ENCODE measurements around the gene MRM3. TPM values are rescaled to one million over a fixed set of nuclear protein-coding genes. Genes with fewer than 3 reads are reported as not detected.
"Not testable (repeated sequence)": the region's sequence is repeated elsewhere in the genome, so short reads cannot be mapped to it uniquely, and the experiment has no call there.

Gene MRM3
- total RNA-seq, 1 experiment from 2014 or later = 21.8 TPM

DNA sequence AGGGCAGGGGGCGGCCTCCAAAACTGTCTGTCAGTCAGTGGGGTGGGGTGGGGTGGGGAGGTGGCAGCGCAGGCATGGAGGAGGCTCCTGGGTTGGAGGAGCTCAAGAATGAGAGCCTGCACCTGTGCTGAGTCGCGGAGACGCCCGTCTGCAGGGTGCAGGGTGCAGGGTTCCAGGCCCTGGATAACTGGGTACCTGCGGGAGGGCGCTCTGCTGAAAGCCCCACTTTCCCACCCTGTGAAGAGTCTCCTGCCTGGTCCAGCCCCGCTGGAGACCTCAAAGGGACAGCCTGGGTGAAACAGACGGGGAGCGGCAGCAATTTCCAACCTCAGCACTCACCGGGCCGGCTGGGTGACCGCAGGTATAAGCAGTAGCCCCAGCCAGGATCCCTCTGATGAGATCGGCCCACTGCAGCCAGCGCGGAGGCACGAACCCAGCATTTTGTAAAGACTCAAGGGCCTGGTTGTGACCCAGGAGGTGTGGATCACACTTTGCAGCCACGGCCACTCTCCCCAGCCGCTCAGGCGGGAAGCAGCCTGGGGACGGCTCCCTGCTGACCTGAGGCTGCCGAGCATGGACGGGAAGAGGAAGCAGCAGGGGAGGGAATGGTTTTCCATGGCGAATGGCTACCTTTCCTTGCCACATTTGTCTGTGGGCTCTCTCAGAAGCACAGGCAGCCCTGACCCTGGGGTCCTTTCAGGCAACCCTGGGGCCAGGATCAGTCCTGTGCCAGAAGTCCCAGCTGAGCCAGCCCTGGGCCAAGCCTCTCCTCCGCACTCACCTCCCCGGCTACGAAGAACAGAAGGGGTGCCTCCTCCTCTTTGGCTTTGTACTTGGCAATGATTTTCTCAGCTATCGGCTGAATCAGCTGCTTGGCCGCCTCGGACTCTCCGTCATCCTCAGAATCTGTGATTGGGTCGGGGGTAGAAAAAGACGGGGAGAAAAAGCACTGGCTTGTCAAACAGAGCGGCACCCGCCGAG lies 21.0 kb downstream of the MRM3 start:
- Histone ChIP-seq H3K4me3 (no peak overlapping the region), H3K27me3 (no peaks in the 10 kb centered on the region), H3K36me3 (peaks cover 5% of the 10 kb centered on the region; the same call in 1 of the 2 replicates), H3K9me3 (no peaks in the 10 kb centered on the region)
- DNase-seq = no peak

DNA sequence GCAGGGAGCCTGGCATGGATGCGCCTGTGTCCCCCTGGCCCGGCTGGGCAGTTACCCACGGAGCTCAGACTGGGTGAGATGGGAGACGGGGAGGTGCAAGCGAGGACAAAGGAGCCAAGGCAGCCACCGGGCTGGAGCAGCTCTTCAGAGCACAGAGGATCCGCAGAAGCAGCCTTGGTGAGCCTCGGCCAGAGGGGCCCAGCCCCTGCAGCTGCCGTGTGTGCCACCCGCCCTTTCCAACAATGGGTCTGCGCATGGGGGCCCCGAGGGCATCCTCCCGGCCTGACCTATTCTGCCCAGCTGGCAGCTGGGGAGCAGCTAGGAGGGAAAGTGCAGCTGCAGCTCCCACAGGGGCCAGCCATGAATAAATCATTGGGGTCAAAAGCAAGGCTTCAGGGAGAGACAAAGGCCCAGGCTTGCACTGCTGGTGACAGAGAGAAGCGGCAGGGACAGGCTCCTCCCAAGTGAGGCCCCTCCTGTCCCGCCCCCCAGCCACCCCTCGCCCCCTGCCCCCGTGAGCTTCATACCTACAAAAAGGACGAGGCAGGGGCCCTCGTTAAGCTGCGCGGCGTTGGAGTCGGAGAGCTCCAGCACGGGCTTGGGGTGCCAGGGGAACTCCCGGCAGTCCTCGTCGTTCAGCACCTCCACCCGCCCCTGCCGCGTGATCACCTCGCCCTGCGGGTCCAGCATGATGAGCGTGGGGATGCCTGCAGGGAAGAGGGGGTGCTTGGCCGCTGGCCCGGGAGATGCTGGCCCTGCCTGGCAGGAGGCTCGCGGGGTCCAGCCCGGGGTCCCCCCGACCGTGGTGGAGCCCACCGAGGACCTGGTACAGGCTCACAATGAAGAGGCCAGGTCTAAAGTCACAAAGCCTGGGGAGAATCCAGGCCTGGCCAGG lies 22.6 kb downstream of the MRM3 start:
- no peak for DNase-seq
- Histone ChIP-seq H3K36me3 (no peaks in the 10 kb centered on the region; the same call in none of the 2 replicates), H3K4me3 (no peak overlapping the region), H3K27me3 (no peaks in the 10 kb centered on the region), H3K9me3 (no peaks in the 10 kb centered on the region)

DNA sequence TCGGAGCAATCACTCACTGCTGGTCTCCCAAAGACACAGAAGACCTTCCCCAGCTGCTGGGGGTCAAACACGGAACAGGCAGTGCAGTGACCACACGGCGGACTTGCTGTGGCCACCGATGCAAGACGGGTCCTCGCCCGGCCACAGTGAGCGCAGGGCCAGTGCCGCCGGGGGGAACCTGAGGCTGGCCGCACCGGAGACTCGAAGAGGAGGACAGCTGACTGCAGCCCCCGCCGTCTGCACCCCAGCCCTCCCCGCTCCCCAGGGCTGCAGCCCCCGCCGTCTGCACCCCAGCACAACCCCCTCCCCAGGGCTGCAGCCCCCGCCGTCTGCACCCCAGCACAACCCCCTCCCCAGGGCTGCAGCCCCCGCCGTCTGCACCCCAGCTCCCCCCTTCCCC lies 23.7 kb downstream of the MRM3 start:
- not testable (repeated sequence) for H3K27me3 ChIP-seq, H3K4me3 ChIP-seq, H3K9me3 ChIP-seq, H3K36me3 ChIP-seq, DNase-seq

DNA sequence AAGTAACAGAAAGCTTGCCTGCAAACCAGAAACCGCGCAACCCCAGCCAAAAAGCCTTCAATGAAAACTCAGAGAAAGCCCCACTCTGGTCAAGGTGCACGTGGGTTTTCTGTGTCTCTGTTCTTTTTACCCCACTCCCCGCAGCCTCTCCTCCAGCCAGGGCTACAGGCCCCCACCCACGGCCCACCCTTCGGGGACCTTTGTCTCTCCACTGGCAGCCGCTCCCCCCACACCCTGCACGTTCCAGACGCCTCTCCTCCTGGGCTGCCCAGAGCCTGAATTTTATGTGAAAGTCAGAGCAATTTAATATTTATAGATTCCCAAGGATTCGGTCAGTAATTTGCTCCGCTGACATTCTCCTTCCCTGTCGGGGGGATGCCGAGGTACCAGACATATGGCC lies 24.2 kb downstream of the MRM3 start:
- no peak for DNase-seq
- Histone ChIP-seq H3K27me3 (no peaks in the 10 kb centered on the region), H3K9me3 (no peaks in the 10 kb centered on the region), H3K4me3 (no peak overlapping the region), H3K36me3 (no peaks in the 10 kb centered on the region; the same call in none of the 2 replicates)

DNA sequence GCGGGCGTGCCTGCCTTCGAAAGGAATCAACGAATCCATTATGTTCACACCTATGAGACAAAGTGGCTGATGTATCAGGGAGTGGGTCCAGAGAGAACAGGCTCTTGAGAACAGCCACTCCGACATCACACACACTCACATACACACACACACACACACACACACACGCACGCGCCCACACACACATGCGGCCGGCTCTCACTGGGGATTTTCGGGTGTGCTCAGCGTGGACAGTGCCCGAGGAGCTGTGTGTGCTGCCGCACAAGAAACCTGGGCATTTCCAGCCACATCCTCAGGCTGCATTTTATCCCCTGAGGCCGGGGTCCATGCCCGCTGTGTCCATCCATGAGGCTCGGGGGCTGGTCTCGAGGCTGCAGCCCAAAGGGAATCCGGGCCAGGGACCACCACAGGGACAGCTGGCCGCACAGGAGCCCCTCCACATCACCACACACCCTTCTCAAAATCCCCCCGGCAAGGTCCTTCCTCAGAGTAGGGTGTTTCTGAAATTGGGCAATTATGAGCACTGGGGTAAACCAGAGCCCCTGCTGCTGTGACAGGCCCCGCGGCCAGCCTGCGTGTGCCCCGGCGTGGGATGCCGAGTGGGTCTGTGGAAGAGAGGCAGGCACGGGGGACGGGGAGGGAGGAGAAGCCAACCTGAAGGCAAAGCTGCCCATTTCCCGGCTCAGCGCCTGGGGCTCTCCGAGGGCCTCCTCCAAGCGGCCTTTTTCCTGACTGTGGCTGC lies 24.8 kb downstream of the MRM3 start:
- Histone ChIP-seq H3K4me3 (no peak overlapping the region), H3K36me3 (no peaks in the 10 kb centered on the region; the same call in none of the 2 replicates), H3K9me3 (no peaks in the 10 kb centered on the region), H3K27me3 (no peaks in the 10 kb centered on the region)
- no peak for DNase-seq

DNA sequence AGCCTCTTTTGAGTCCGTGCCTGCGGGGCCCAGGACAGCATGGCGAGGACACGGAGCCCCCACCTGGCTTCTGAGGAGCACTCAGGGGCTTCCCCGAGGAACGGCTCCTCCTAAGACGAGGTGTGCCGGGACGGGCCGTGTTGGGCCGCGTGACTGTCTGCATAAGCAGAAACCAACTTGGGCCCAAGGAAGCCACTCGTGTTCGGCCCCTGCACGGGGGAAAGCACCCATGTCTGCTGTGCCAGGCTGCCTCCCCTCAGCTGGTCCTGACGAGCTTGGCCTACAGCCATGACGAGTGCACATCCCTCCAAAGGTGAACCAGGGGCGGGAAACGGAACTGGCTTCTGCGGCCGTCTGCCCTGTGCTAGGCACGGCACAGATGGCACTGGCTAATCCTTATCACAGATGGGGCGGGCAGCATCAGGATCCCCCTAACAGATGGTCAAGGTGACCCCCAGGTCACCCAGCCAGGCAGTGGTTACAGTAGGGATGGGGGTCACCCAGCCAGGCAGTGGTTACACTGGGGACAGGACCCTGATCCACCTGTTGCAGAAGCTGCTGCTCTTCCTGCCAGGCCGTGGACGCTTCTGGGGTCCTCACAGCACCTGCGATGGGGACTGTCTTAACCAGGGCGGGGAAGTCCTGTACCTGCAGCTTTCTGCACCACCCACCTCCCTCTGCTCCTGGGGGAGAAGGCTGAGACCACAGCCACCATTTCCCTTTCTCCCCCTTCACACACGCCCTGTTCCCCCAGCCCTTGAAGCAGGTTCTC lies 25.6 kb downstream of the MRM3 start:
- H3K4me3 ChIP-seq = no peak overlapping the region
- H3K27me3 ChIP-seq = no peaks in the 10 kb centered on the region
- peaks cover 7% of the 10 kb centered on the region for H3K36me3 ChIP-seq
- H3K9me3 ChIP-seq = no peaks in the 10 kb centered on the region
- DNase-seq = no peak

DNA sequence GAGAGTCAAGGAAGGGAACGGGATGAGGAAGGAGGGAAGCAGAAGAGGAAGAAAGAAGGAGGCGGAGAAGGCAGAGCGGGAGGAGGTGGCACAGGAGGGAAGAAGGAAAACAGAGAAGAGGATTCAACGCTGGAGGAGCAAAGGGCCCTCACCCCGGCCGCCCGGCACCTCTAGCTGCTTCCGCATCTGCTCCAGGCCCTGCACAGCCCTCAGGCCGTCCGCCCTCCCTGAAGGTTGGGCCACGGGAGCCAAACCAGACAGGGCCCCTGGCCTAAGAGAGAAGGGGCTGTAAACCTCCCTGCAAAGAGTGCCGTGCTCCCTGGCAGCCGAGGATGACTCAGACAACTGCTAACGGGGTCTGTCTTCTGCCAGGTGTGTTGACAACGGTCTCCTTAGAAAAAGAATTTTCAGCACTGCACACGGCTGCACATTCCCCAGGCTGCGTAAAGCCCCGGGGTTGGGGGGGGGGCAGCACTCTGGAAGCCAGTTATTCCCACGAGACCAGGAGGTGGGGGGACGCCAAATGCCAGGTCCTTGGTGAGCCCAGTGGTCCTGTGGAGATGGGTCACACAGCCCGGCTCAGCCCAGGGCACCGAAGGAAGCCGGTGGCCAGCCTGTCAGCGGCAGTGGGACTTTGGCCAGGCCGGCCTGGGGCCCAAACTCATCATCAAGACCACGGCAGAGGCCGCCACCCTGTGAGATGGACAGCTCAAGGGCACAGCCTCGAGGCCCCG lies 29.1 kb downstream of the MRM3 start:
- H3K27me3 ChIP-seq = no peaks in the 10 kb centered on the region
- H3K9me3 ChIP-seq = no peaks in the 10 kb centered on the region
- peaks cover 17% of the 10 kb centered on the region for H3K36me3 ChIP-seq
- DNase-seq = no peak
- H3K4me3 ChIP-seq = no peak overlapping the region

DNA sequence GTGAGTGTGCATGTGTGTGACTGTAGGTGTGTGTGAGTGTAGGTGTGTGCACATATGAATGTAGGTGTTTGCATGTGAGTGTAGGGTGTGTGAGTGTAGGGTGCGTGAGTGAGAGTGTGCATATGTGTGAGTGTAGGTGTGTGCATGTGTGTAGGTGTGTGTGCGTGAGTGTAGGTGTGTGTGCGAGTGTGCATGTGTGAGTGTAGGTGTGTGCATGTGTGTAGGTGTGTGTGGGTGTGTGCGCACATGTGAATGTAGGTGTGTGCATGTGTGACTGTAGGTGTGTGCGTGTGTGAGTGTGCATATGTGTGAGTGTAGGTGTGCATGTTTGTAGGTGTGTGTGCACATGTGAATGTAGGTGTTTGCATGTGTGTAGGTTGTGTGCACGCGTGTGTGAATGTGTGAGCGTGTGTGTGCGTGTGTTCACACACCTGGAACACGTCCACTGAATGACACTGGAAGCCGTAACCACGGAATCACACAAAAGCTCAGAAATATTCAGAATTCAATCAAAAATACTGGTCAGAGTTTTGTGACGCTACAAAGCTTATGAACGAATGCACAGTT lies 30.6 kb downstream of the MRM3 start:
- Histone ChIP-seq H3K4me3 (no peak overlapping the region), H3K9me3 (no peaks in the 10 kb centered on the region), H3K36me3 (peaks cover 22% of the 10 kb centered on the region), H3K27me3 (no peaks in the 10 kb centered on the region)
- no peak for DNase-seq

DNA sequence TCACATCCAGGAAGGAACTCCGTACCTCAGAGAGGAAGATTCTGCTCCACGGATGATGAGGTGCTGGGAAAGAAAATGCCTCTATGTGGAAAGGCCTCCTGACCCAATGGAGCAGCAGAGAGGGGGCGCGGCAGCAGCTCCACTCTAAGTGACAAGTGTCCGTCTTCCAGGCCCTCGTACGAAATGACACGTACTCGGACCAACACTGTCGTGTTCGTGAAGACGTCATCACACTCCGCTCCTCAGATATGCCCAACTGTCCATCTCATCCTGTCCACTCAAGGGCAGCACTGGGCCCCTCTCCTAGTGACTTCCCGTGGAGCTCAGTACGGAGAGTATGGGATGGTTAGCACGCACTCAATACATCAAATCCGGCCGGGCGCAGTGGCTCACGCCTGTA lies 32.2 kb downstream of the MRM3 start:
- DNase-seq = no peak
- H3K4me3 ChIP-seq = no peak overlapping the region
- H3K36me3 ChIP-seq = peaks cover 26% of the 10 kb centered on the region
- H3K27me3 ChIP-seq = no peaks in the 10 kb centered on the region
- H3K9me3 ChIP-seq = no peaks in the 10 kb centered on the region

DNA sequence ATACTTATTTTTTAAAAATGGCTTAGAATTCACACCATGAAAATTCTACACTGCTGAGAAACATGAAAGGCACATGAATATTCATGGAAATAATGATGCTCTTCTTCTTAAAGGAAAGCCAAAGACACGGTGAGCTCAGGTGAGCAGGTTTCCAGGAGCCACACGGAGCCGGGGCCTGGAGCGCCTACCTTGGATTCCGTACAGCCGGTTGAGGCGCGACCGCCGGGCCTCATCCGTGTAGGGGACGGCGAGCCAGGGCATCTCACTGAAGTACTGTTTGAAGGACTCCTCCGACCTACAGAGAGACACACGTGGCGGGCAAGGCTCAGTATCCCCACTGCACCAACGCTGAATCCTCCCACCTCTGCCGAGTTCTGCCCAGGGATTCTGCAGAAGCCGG lies 37.1 kb downstream of the MRM3 start:
- H3K9me3 ChIP-seq = no peaks in the 10 kb centered on the region
- peaks cover 27% of the 10 kb centered on the region for H3K36me3 ChIP-seq
- H3K27me3 ChIP-seq = no peaks in the 10 kb centered on the region
- no peak for DNase-seq
- no peak overlapping the region for H3K4me3 ChIP-seq

DNA sequence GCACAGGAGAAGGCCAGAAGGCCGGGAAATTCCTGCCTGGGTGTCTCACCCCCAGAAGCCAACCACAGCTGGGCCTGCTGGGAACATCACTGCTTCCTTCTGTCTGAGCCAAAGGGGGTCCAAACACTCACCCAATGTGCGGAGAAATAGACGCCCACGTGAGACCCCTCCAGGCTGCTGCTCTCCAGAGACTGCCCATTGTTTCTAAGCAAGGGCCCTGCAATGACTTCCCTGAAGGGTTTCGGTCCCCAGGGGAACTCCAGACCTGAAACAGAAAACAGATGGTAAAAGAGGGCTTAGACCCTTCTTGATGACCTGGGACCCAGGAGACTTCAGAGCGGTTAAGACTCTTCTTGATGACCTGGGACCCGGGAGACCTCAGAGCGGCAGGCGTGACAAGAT lies 41.3 kb downstream of the MRM3 start:
- peaks cover 19% of the 10 kb centered on the region for H3K36me3 ChIP-seq
- DNase-seq = no peak
- no peaks in the 10 kb centered on the region for H3K27me3 ChIP-seq
- no peaks in the 10 kb centered on the region for H3K9me3 ChIP-seq
- H3K4me3 ChIP-seq = no peak overlapping the region

DNA sequence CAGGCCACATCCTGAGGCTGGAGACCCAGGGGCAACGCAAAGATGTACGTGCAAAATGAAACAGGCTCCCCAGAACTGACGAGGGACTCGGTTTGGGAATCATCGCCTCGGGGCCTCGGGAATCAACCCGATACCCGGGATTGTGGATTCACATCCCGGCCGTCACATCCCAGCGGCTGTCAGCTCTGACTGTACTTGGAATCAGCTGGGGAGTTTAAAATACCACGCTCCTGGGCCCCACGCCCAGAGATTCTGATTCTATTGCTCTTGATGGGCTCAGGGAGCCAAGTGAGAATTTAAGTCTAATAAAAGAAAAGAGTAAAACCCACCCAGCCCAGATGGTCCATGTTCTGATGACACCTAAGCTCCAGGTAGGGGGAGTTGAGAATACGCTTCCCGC lies 42.2 kb downstream of the MRM3 start:
- H3K27me3 ChIP-seq = no peaks in the 10 kb centered on the region
- no peaks in the 10 kb centered on the region for H3K9me3 ChIP-seq
- no peak overlapping the region for H3K4me3 ChIP-seq
- H3K36me3 ChIP-seq = peaks cover 18% of the 10 kb centered on the region
- no peak for DNase-seq

DNA sequence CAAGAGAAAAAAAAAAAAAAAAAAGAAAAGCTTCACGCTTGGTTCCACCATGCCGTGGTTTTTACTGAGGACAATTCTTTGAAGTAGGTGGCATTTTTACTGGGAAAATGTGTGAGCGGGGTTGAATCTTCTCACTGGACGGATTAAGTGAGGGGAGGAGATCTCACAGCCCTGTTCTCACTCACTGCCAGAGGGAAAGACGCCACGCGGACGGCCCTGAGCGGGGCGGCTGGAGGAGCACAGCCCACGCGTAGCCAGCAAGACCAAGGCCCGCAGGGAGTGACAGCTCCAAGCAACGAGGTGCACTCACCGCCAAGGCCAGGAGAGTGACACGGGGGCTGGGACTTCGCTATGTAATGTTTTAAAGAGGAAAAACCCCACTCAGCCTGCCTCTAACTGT lies 43.1 kb downstream of the MRM3 start:
- H3K9me3 ChIP-seq = no peaks in the 10 kb centered on the region
- DNase-seq = no peak
- H3K4me3 ChIP-seq = no peak overlapping the region

DNA sequence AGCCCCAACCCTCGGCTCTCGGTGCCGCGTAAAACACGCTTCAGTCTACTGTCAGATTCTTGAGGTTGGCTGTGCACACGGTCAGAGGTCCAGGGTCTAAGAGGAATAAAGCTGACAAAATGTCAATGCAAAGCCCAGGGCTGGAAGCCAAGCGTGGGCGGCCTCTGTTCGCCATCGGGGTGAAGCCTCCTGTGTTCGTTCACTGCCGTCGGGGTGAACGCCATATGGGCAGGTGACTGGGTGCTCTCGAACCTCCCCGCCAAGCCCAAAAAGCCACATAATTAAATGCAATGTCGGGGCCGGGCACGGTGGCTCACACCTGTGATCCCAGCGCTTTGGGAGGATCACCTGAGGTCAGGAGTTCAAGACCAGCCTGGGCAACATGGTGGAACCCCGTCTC lies 44.6 kb downstream of the MRM3 start:
- Histone ChIP-seq H3K4me3 (no peak overlapping the region), H3K9me3 (no peaks in the 10 kb centered on the region), H3K36me3 (peaks cover 15% of the 10 kb centered on the region), H3K27me3 (no peaks in the 10 kb centered on the region)
- no peak for DNase-seq

More for the DNA sequence above, 43.1 kb downstream of the MRM3 start:
- no peaks in the 10 kb centered on the region for H3K27me3 ChIP-seq
- peaks cover 15% of the 10 kb centered on the region for H3K36me3 ChIP-seq

DNA sequence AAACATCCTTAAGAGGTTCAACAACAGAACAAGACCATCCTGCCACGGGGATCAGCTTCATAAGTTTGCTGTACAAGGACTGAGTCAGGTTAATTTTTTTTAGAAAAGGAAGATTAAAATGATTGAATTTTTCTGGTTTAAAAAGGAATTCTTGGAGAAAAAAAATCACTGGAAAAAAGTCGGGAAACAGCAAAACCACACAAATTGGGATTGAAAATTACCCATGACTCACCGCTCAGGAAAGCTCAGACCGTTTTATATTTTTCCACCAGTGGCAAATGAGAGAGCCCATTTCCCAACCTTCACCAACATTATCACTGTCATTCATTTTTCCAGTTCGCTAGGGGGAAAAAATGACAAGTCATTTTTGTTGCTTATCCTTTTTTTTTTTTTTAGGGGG lies 46.6 kb downstream of the MRM3 start:
- no peaks in the 10 kb centered on the region for H3K9me3 ChIP-seq
- no peak for DNase-seq
- no peak overlapping the region for H3K4me3 ChIP-seq
- peaks cover 11% of the 10 kb centered on the region for H3K36me3 ChIP-seq
- no peaks in the 10 kb centered on the region for H3K27me3 ChIP-seq
